Adrenal gland (tissue), 5 donors: Measurements from ENCODE around the gene EIF2S3.

Experiments used
- CTCF ChIP-seq, 6 experiments: fragments of 450-650 bp in 4 of 6; fragments of 200-600 bp in 2 of 6; sonication (generic) in 1 of 6; IDR thresholded peaks; 1 replicate in 5 of 6; 2 replicates in 1 of 6; pipeline versions ENCODE4 v1.5.1 to v1.8.0; 2016 to 2021; ENCODE audit warnings: antibody characterized with exemption in 6 of 6, mild to moderate bottlenecking in 2 of 6, moderate library complexity in 1 of 6
- POLR2A ChIP-seq, 2 donors: fragments of 450-650 bp; IDR thresholded peaks; one replicate each; pipeline ENCODE4 v1.6.1; 2017; ENCODE audit warnings: antibody characterized with exemption in 2 of 2, mild to moderate bottlenecking in 2 of 2, moderate library complexity in 1 of 2
- donor health status: DM: no; HTN: no; CAD: no.

DNA sequence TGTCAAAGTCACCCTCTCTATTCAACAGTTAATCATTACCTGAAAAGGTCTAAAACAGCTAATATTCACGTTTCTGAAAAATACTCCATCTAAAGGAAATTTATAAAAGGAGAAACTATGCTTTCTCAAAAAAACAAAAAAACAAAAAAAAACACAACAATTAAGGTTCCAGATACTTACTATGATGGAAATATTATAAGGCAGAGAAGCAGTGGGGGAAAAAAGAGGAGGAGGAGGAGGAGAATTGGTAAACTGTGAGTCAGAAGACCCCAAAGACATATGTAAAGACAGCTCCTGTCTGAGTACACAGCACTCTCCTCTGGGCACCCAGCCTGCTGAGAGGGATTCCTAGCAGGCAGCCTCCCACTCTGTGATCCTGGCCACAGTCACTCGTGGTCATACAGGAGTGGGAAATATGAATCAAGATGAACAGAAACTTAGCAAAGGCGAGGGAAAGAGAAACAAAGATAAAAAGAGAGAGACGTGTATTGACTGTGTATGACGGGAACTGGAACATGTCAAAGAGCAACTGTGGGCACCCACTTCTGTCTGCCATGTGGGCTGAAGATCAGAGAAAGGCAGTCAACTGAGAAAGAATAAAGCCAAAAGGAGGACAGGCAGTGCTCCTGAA lies 40.3 kb upstream of the EIF2S3 start:
- no peak for TF ChIP-seq CTCF (IDR thresholded peaks at IDR 0.05)
- TF ChIP-seq POLR2A (IDR thresholded peaks at IDR 0.05): no peak
